ENCODE data around the gene LY6G5C.

- TF ChIP-seq POLR2A (IDR thresholded peaks at IDR 0.05): no peak
- no peak for TF ChIP-seq CTCF (IDR thresholded peaks at IDR 0.05)
These were observed 25.7 kb upstream of the LY6G5C start, which contains the start of gene LY6G6F for GRCh38 chr6:31706599-31706998.

All from sigmoid colon (tissue), 3 donors.